Karpas-422 (cell line): ENCODE data around the gene IFI27. TPM values are rescaled to one million over a fixed set of nuclear protein-coding genes. Genes with fewer than 3 reads are reported as not detected.

Experiments used
- DNase-seq: peaks from one replicate; pipeline ENCODE4 v3.0.0-alpha.2; 2015
- H2AFZ ChIP-seq: fragments of 200-600 bp; sonication (generic); 2 replicates; pipeline ENCODE4 v1.6.1; 2014; ENCODE audit warnings: antibody characterized with exemption, low read length, mixed read lengths
- H3K27ac ChIP-seq: fragments of 200-600 bp; sonication (generic); 2 replicates; pipeline ENCODE4 v1.5.1; 2014; ENCODE audit warnings: mild to moderate bottlenecking, low read length, moderate library complexity
- H3K27me3 ChIP-seq: fragments of 200-600 bp; sonication (generic); 2 replicates; pipeline ENCODE4 v1.6.1; 2014; ENCODE audit warnings: low read length, mixed read lengths
- H3K36me3 ChIP-seq: fragments of 200-600 bp; sonication (generic); 2 replicates; pipeline ENCODE4 v1.6.1; 2014; ENCODE audit warnings: low read length, mixed read lengths; ENCODE audit not compliant: insufficient read depth
- H3K4me1 ChIP-seq: fragments of 200-600 bp; sonication (generic); 2 replicates; pipeline ENCODE4 v1.6.1; 2014; ENCODE audit warnings: mild to moderate bottlenecking, low read length, mixed read lengths
- H3K4me2 ChIP-seq: fragments of 200-600 bp; sonication (generic); 2 replicates; pipeline ENCODE4 v1.6.1; 2014; ENCODE audit warnings: low read length, low read depth, mild to moderate bottlenecking; ENCODE audit not compliant: poor library complexity, severe bottlenecking
- H3K4me3 ChIP-seq: fragments of 200-600 bp; sonication (generic); 2 replicates; pipeline ENCODE4 v1.5.1; 2014; ENCODE audit warnings: mild to moderate bottlenecking, antibody characterized with exemption, low read length, mixed read lengths
- H3K79me2 ChIP-seq: fragments of 200-600 bp; sonication (generic); 2 replicates; pipeline ENCODE4 v1.6.1; 2014; ENCODE audit warnings: mild to moderate bottlenecking, low read length, mixed read lengths
- H3K9ac ChIP-seq: fragments of 200-600 bp; sonication (generic); 2 replicates; pipeline ENCODE4 v1.6.0; 2014; ENCODE audit warnings: low read length
- H3K9me2 ChIP-seq: fragments of 200-600 bp; sonication (generic), shearing (Covaris generic); replicated peaks from 2 replicates; pipeline ENCODE4 v1.6.0; 2014; ENCODE audit warnings: mild to moderate bottlenecking, low read length, moderate library complexity; ENCODE audit not compliant: insufficient read depth
- H3K9me3 ChIP-seq: fragments of 300-700, 200-600 bp; sonication (generic); 2 replicates; pipeline ENCODE4 v1.6.1; 2014; ENCODE audit warnings: low read length, mixed read lengths
- H4K20me1 ChIP-seq: fragments of 200-600 bp; sonication (generic); 2 replicates; pipeline ENCODE4 v1.6.1; 2014; ENCODE audit warnings: mild to moderate bottlenecking, antibody characterized with exemption, low read length, low read depth; ENCODE audit not compliant: insufficient read depth
- total RNA-seq: library from RNA; depleted of rRNA; stranded (reverse); fragments of >200 nt; shearing (Covaris generic); gene quantifications from 2 replicates; pipeline ENCODE4 v1.2.3, GENCODE V29; 2014; ENCODE audit warnings: low replicate concordance

Gene IFI27
- total RNA-seq, 1 experiment from 2014 or later, result 0.48 TPM

DNA sequence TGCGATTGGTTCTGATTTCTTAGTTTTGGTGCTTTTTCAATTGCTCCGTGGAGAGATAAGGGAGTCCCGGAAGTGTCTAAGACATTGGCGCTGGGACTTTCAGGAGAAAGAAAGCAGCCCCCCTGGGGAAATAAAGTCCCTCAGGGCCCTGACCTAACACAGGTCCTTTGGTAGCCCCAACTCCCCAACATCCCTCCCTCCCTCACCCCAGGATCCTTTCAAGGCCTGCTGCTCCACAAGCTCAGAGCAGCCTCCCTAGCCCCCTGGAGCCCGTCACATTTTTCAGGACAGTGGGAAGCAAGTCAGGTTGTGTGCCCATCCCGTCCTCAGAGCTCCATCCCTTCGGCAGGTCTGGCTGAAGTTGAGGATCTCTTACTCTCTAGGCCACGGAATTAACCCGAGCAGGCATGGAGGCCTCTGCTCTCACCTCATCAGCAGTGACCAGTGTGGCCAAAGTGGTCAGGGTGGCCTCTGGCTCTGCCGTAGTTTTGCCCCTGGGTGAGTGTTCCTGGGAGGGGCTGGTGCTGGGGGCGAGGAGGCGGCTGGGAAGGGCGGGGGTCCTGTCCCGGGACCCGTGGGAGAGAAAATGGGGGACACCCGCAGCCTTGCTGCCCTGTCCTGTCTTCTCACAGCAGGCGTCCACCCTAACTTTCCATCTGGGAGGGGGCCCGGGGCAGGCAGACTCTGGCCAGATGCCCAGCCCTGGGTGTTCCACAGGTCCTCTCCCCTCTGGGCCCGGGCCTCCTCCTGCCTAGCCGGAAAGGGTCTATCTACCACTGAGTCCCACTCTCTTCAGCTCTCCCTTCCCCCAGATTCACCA is 950 bp downstream of the IFI27 start:
- Histone ChIP-seq H3K4me2 (no peak overlapping the region), H3K9me2 (no peaks in the 10 kb centered on the region), H3K79me2 (no peaks in the 10 kb centered on the region), H3K36me3 (no peaks in the 10 kb centered on the region), H4K20me1 (no peaks in the 10 kb centered on the region), H3K27ac (no peak overlapping the region), H3K4me1 (no peaks in the 10 kb centered on the region), H3K4me3 (no peak overlapping the region), H3K27me3 (no peaks in the 10 kb centered on the region), H2AFZ (no peak overlapping the region), H3K9me3 (no peaks in the 10 kb centered on the region), H3K9ac (no peak overlapping the region)
- DNase-seq, result no peak

DNA sequence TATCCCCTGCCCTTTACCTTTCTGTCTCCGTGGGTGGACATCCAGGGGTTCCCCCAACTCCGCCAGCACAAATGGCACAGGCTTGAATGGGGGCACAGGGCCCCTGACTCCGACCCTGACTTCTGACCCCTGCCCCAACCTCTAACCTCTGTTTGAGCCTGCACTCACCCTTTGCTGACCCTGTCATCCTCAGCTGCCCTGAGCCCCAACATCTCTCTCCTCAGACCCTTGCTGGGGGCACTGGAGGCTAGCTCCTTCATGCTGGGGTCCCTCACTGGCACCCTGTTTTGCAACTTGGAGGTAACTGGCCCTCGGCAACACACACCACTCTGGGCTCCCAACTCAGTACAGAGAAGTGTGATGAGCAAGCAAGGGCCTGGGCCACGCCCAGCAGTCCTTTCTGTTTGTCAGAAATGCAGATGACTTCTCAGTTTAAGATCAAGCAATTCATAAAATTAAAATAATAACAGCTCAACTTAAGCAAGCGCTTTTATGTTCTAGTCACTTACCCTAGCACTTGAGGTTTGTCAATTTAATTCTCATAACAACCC is 2.1 kb downstream of the IFI27 start:
- no peak overlapping the region for H2AFZ ChIP-seq
- H3K79me2 ChIP-seq, result no peaks in the 10 kb centered on the region
- H3K27me3 ChIP-seq, result no peaks in the 10 kb centered on the region
- H3K4me3 ChIP-seq, result no peak overlapping the region
- no peaks in the 10 kb centered on the region for H3K9me2 ChIP-seq
- H4K20me1 ChIP-seq, result no peaks in the 10 kb centered on the region
- no peaks in the 10 kb centered on the region for H3K4me1 ChIP-seq
- H3K9ac ChIP-seq, result no peak overlapping the region
- H3K9me3 ChIP-seq, result no peaks in the 10 kb centered on the region
- H3K36me3 ChIP-seq, result no peaks in the 10 kb centered on the region
- H3K4me2 ChIP-seq, result no peak overlapping the region
- no peak overlapping the region for H3K27ac ChIP-seq
- DNase-seq, result peak; percentile 42

DNA sequence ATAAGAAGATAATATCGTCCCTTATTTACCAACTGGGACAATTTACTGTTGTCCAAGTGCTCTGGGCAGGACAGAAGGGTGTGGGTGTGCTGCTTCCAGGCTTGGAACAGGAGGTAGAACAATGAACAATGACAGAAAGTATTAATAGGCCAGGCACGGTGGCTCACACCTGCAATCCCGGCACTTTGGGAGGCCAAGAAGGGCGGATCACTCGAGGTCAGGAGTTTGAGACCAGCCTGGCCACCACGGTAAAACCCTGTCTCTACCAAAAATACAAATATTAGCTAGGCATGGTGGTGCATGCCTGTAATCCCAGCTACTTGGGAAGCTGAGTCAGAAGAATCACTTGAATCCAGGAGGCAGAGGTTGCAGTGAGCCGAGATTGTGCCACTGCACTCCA is 2.5 kb downstream of the IFI27 start:
- H3K9me3 ChIP-seq, result no peaks in the 10 kb centered on the region

DNA sequence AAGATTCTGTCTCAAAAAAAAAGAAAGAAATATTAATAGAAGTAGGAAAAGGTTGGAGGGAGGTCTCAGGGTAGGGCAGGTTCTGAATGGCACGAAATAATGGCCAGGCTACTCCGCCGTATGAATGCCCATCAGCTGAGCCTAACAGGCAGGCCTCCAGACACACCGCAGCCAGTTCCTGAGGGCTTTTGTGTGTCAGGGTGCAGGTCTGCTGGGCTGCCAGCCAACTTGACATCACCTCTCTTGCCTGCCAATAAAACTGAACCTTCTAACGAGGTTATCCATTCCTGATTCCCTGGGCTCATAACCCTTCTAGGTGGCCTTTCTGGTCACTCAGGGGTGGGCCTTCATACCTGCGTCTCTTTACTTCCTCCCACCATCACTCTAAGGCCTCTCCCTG is 3.0 kb downstream of the IFI27 start:
- Histone ChIP-seq H3K27me3 (no peaks in the 10 kb centered on the region), H3K4me2 (no peak overlapping the region), H3K9ac (no peak overlapping the region), H3K36me3 (no peaks in the 10 kb centered on the region), H3K9me3 (no peaks in the 10 kb centered on the region), H3K79me2 (no peaks in the 10 kb centered on the region), H2AFZ (no peak overlapping the region), H4K20me1 (no peaks in the 10 kb centered on the region), H3K9me2 (no peaks in the 10 kb centered on the region), H3K4me3 (no peak overlapping the region), H3K27ac (no peak overlapping the region), H3K4me1 (no peaks in the 10 kb centered on the region)
- no peak for DNase-seq

More for the DNA sequence above, 2.5 kb downstream of the IFI27 start:
- Histone ChIP-seq H2AFZ (no peak overlapping the region), H3K36me3 (no peaks in the 10 kb centered on the region), H3K27ac (no peak overlapping the region), H3K4me2 (no peak overlapping the region), H3K79me2 (no peaks in the 10 kb centered on the region), H3K4me3 (no peak overlapping the region), H4K20me1 (no peaks in the 10 kb centered on the region), H3K9ac (no peak overlapping the region), H3K27me3 (no peaks in the 10 kb centered on the region), H3K4me1 (no peaks in the 10 kb centered on the region), H3K9me2 (no peaks in the 10 kb centered on the region)
- DNase-seq, result no peak

DNA sequence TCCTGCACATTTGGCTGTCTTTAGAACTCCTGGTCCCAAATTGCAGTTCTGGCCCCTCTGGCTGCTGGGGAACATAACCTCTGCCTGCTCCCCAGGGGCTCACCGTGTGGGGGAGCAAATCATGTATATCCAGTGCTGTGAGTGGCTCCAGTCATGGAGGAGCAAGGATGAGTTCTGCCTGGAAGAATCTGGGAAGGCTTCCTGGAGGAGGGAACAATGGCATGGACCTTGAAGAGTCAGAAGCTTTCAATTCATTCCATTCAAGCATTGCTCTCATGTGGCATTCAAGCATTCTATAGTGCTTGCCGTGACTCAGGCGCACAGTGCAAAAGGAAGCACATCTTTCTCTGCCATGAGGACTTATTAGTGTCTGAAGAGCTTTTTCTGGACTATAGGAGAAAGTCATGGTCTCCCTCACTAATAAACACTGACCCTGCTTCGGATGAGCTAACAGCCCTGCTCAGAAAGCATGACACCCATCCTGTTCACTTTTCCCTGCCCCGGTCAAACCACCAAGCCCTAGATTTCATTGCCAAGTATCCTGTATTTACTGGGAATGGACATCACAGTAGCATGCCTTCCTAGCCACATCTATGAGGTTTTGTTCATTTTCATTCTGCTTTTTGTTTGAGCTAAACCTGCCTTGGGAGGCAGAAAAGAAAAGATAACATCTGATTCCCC is 3.5 kb downstream of the IFI27 start:
- H3K79me2 ChIP-seq, result no peaks in the 10 kb centered on the region
- H3K4me1 ChIP-seq, result no peaks in the 10 kb centered on the region
- H3K4me2 ChIP-seq, result no peak overlapping the region
- no peak overlapping the region for H2AFZ ChIP-seq
- H3K9ac ChIP-seq, result no peak overlapping the region
- no peaks in the 10 kb centered on the region for H3K9me2 ChIP-seq
- DNase-seq, result no peak
- H3K4me3 ChIP-seq, result no peak overlapping the region
- H3K36me3 ChIP-seq, result no peaks in the 10 kb centered on the region
- H3K9me3 ChIP-seq, result no peaks in the 10 kb centered on the region
- H4K20me1 ChIP-seq, result no peaks in the 10 kb centered on the region
- no peaks in the 10 kb centered on the region for H3K27me3 ChIP-seq
- no peak overlapping the region for H3K27ac ChIP-seq

DNA sequence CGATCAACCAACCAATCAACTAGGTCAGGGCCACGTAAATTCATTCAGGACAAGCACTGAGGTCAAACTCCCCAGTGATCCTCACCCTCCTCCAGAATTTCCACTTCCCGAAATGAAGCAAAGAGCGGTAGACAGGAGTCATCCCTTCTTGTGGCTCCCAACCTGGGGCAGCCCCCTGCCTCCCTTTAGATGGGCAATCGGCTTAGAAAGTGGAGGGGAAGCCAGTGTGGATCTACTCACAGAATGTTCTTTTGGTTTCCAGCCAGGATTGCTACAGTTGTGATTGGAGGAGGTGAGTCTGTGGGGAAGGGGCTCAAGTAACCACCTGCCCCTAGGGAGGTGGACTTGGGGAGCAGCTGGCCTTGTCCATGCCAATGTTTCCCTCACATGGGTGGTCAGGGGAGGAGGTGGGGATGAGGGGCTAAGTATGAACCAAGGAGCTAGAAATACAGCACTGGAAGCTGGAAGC is 4.1 kb downstream of the IFI27 start:
- H2AFZ ChIP-seq, result no peak overlapping the region
- H3K4me3 ChIP-seq, result no peak overlapping the region
- no peaks in the 10 kb centered on the region for H3K4me1 ChIP-seq
- no peak overlapping the region for H3K27ac ChIP-seq
- no peak overlapping the region for H3K4me2 ChIP-seq
- no peaks in the 10 kb centered on the region for H3K9me3 ChIP-seq
- no peaks in the 10 kb centered on the region for H3K79me2 ChIP-seq
- 0 out of 2 replicates have a peak, but pooled peaks cover under 1% of the 10 kb centered on the region for H3K27me3 ChIP-seq
- no peaks in the 10 kb centered on the region for H3K9me2 ChIP-seq
- DNase-seq, result no peak
- no peaks in the 10 kb centered on the region for H3K36me3 ChIP-seq
- H4K20me1 ChIP-seq, result no peaks in the 10 kb centered on the region
- no peak overlapping the region for H3K9ac ChIP-seq

DNA sequence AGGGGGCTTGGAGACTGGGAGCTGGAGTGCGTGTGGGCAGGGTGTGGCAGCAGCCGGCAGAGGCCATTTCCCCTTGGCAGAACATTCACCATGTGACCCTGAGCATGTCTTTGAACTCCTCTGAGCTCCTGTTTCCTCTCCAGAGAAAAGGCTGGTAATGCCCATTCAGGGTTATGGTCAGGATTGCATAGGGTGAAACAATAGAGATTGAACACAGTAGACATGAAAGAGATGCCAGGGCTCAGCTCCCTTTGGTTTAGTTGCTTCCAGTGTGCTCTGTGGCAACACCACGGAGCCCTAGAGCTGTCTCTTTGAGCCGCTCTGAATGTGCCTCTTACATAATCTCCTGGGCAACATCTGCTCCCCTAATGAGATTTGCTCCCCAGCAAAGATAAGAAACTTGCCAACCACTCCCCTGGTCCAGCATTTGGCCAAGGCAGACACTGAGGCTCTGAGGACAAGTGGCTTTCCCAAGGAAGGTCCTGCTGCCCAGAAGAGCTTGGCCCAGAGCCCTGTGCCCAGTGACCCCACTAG is 4.6 kb downstream of the IFI27 start:
- no peaks in the 10 kb centered on the region for H3K36me3 ChIP-seq
- H3K4me1 ChIP-seq, result no peaks in the 10 kb centered on the region
- no peak overlapping the region for H3K9ac ChIP-seq
- peak; percentile 39 for DNase-seq
- no peaks in the 10 kb centered on the region for H3K79me2 ChIP-seq
- no peaks in the 10 kb centered on the region for H4K20me1 ChIP-seq
- no peak overlapping the region for H3K27ac ChIP-seq
- no peak overlapping the region for H3K4me2 ChIP-seq
- no peak overlapping the region for H3K4me3 ChIP-seq
- no peaks in the 10 kb centered on the region for H3K9me2 ChIP-seq
- H2AFZ ChIP-seq, result no peak overlapping the region
- 0 out of 2 replicates have a peak, but pooled peaks cover 4% of the 10 kb centered on the region for H3K27me3 ChIP-seq
- H3K9me3 ChIP-seq, result no peaks in the 10 kb centered on the region

DNA sequence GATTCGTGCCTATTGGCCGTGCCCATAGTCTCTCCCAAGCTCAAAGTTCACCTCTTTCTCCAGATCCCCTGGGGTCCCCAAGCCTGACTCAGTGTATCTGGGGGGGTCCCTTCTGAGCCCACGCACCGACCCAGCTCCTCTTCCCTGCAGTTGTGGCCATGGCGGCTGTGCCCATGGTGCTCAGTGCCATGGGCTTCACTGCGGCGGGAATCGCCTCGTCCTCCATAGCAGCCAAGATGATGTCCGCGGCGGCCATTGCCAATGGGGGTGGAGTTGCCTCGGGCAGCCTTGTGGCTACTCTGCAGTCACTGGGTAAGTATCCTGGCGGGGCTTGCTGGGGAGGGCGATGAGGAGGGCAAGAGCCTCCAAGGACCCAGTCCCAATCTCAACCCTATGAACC is 5.1 kb downstream of the IFI27 start:
- H3K27ac ChIP-seq, result no peak overlapping the region
- H2AFZ ChIP-seq, result no peak overlapping the region
- no peaks in the 10 kb centered on the region for H3K79me2 ChIP-seq
- H3K4me2 ChIP-seq, result no peak overlapping the region
- H3K9ac ChIP-seq, result no peak overlapping the region
- H3K9me3 ChIP-seq, result no peaks in the 10 kb centered on the region
- H3K36me3 ChIP-seq, result no peaks in the 10 kb centered on the region
- H3K27me3 ChIP-seq, result 0 out of 2 replicates have a peak, but pooled peaks cover 4% of the 10 kb centered on the region
- no peaks in the 10 kb centered on the region for H3K9me2 ChIP-seq
- H3K4me3 ChIP-seq, result no peak overlapping the region
- H3K4me1 ChIP-seq, result no peaks in the 10 kb centered on the region
- no peaks in the 10 kb centered on the region for H4K20me1 ChIP-seq
- no peak for DNase-seq
